ENCODE data around the gene SLC35G1. TPM values are rescaled to one million over a fixed set of nuclear protein-coding genes. Genes with fewer than 3 reads are reported as not detected.

The SLC35G1 gene
- total RNA-seq, 1 donor from 2014 or later, result 7.3 TPM

DNA sequence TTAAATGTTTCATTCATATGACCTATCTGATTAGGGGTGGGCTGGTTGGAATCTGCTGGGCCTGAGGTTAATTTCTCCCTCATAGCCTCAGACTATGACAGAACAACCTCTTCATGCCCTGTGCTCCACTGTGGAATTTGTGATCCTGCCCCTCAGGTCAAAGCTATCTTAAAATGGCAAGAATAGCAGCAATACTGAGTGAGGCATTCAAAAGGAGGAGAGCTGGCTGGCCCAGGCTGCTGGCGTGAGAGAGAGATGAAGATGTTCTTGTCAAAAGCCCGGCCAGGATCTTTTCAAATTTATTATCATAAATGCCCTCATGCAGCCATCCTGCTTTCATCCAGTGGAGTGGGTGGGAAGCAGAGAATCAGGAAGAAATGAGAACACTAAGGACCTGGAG, 58.1 kb downstream of the SLC35G1 start:
- H3K27me3 Mint-ChIP-seq (ENCODE audit: low read depth), result no peaks in the 10 kb centered on the region
- no peak overlapping the region for H3K27ac Mint-ChIP-seq
- no peak overlapping the region for H3K4me3 Mint-ChIP-seq
- H3K9me3 Mint-ChIP-seq, result no peaks in the 10 kb centered on the region
- TF ChIP-seq, protein P1, sequence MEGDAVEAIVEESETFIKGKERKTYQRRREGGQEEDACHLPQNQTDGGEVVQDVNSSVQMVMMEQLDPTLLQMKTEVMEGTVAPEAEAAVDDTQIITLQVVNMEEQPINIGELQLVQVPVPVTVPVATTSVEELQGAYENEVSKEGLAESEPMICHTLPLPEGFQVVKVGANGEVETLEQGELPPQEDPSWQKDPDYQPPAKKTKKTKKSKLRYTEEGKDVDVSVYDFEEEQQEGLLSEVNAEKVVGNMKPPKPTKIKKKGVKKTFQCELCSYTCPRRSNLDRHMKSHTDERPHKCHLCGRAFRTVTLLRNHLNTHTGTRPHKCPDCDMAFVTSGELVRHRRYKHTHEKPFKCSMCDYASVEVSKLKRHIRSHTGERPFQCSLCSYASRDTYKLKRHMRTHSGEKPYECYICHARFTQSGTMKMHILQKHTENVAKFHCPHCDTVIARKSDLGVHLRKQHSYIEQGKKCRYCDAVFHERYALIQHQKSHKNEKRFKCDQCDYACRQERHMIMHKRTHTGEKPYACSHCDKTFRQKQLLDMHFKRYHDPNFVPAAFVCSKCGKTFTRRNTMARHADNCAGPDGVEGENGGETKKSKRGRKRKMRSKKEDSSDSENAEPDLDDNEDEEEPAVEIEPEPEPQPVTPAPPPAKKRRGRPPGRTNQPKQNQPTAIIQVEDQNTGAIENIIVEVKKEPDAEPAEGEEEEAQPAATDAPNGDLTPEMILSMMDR (IDR thresholded peaks at IDR 0.05; ENCODE audit: unreplicated experiment), result no peak
- DNase-seq (ENCODE audit: low spot score in 2 of 2, unreplicated experiment in 2 of 2), result no peak
- peaks cover 5% of the 10 kb centered on the region for H3K4me1 Mint-ChIP-seq
- no peaks in the 10 kb centered on the region for H3K36me3 Mint-ChIP-seq

Other genes starting within 250 kb of the SLC35G1 start
- 23.4 to 27.0 TPM (median 24.2 TPM) in 3 replicates for gene FRA10AC1, start 191.4 kb upstream of the SLC35G1 start, total RNA-seq
- gene LGI1, start 136.0 kb upstream of the SLC35G1 start, total RNA-seq, result 0.13 to 0.59 TPM in 2 of 3 replicates, not detected in the other
- 3.2 to 3.9 TPM (median 3.4 TPM) in 3 replicates for gene PLCE1, start 100.0 kb downstream of the SLC35G1 start, total RNA-seq

All from mesothelial cell of epicardium (in vitro differentiated cells).